Skeletal muscle cell (primary cell): Measurements from ENCODE around the gene ZFP57.
"Not testable (repeated sequence)": the region's sequence is repeated elsewhere in the genome, so short reads cannot be mapped to it uniquely, and the experiment has no call there.

Source experiments
- DNase-seq: peaks from one replicate; pipeline ENCODE4 v3.0.0-alpha.2; 2010; ENCODE audit warnings: low read depth
- H3K4me3 ChIP-seq: 2 replicates; pipeline ENCODE4 v1.5.1; 2011; ENCODE audit warnings: low read depth, mild to moderate bottlenecking, control low read depth, low read length, moderate library complexity

The ZFP57 gene

DNA sequence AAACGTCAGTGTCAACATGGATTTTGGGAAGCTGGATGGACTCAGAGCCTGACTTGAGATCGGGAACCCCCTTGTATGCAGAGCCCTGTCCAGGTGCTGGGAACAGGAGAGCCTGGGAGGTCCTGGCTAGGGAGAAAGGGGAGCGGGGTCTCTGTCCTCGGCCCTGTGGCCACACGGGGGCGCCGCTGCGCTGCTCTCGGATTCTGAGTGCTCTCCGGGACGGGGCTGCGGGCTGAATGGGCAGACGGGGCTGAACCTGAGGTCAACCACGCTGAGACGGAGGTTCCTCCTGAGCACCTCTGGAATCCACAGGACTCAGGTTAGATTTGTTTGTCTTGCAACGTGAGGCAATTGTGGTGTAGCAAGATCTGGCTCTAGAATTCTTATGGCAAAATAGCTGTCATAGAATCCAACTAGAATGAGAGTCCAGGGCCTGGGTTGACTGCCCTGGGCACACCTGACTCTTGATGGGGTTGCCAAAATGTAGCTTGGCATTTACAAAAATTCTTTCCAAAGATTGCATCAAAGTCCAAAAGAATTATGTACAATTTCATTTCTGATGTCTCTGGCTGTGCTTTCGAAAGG, 21.7 kb upstream of the ZFP57 start:
- DNase-seq, result no peak
- H3K4me3 ChIP-seq, result no peak overlapping the region

DNA sequence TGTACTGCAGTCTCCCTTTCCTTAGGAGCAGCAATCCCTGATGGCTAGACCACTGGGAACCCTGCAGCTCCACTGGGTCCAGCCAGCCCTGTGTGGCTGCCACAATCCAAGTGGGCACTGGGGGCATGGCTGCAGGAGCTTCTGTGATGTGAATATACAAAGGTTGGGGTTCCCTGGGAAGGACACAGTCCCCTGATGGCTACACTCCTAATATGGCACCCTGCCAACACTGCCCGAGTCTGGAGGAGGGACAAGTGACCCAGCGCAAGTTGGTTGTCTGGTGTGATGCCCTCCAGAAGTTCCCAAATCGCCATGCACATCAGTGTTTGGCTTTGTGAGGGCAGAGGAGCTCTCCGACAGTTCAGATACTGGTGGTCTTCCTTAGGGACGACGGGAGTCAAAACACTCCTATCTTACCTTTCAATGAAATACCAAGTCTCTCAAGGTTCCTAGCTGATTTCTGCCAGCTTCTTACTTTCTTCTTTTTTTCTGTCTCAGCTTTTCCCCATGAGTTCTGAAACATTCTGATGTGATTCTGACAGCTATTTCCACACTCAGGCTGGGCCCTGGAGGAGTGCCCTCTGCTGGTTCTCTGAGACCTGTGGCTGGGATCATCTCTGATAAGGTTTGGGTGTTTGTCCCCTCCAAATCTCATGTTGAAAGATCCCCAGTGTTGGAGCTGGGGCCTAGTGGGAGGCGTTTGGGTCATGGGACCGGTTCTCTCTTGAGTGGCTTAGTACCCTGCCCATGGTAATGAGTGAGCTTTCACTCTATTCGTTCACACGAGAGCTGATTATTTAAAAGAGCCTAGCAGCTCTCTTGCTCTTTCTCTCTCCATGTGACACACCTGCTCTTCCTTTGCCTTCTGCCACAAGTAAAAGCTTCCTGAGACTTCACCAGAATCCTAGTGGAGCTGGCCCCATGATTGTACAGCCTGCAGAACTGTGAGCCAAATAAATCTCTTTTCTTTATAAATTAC, 15.5 kb upstream of the ZFP57 start:
- DNase-seq, result no peak

DNA sequence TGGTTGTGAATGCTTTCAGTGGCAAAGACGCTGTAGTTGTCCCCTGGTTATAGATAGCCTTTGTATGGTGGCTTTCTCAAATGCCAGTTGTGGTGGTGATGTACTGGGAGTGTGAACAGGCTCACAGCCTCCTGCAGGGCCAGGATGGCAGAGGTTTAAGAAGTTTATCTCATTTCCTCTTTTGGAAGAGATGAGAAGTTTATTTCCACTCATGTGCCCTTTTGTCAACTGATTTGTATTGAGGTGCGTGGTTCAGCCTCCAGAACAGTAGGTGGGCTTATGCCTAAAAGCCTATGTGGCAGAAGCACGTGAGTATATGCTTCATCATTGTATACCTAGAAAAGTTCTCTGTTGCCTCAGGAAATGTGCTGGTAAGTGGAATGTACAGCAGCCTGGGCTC, 13.7 kb upstream of the ZFP57 start:
- DNase-seq, result no peak

More for the DNA sequence above, 15.5 kb upstream of the ZFP57 start:
- H3K4me3 ChIP-seq, result no peak overlapping the region

DNA sequence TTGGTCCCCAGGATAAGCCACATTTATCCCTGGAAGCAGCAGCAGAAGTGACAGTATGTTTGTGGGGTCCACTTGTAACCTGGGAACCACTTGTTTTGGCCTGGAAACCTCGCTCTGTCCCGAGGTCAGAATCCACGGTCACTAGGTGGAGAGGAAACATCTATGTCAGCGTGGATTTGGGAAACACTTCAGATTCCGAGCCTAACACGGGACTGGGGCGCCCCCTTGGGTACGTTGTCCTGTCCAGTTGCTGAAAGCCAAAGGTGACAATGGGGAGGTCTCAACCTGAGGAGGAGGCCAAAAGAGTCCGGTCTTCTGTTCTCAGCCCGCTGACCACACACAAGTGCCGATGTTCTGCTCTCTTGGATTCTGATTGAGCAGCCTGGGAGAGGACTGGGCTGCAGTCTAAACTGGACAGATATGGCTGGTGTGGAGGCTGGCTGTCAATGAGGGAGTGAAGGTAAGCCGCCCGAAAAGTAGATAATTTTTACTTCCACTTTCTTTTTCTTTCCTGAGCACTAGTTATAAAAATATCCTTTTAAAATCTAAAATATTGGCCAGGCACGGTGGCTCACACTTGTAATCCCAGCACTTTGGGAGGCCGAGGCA, 4.9 kb upstream of the ZFP57 start:
- DNase-seq, result no peak
- no peak overlapping the region for H3K4me3 ChIP-seq

More for the DNA sequence above, 13.7 kb upstream of the ZFP57 start:
- H3K4me3 ChIP-seq, result no peak overlapping the region

DNA sequence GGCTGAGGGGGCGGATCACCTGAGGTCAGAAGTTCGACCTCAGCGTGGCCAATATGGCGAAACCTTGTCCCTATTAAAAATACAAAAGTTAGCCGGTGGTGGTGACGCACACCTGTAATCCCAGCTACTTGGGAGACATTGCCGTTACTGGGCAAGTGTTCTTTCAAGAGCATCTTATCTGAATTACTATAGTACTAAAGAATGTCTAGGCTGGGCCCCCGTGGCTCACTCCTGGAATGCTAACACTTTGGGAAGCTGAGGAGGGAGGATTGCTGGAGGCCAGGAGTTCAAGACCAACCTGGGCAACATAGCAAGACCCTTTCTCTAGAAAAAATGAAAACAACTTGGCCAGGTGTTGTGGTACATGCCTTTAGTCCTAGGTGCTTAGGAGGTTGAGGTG, 859 bp upstream of the ZFP57 start:
- no peak for DNase-seq
- no peak overlapping the region for H3K4me3 ChIP-seq

DNA sequence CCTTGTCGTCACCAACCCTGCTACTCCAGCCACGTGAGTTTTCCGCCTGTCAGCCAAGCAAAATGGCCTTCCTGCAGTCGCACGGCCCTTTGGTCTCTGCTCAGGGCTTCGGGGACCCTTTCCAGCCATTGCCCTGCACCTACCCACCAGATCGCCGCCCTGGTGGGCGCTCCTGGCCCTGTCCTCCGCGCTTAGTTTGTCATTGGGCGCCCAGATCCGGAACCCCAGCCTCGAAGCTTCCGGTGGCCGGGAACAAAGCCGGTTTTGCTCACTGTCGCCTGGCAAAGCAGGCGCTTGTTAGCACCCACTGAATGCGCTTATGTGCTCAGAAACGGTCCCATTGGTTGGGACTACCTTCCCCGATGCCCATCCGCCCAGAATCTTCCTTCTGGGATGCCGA, 536 bp downstream of the ZFP57 start:
- DNase-seq, result no peak
- no peak overlapping the region for H3K4me3 ChIP-seq

DNA sequence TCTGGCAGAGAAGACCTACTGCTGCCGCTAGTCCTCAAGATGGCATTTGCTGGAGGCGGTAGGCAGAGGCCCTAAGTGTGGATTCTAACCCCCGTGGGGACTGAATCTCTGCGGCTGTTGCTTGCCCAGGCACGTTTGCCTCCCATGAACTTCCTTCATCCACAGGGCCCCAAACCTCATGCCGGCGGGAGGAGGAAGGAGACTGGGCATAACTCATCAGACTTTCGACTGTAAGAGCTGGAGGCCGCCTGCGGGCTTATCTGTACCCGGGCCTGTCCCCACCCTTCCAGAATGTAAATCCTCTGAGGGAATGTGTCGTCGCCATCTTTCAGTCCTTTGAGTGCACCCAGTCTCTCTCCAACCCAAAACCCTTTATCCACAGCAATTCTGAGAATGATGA, 990 bp downstream of the ZFP57 start:
- DNase-seq, result no peak
- no peak overlapping the region for H3K4me3 ChIP-seq

DNA sequence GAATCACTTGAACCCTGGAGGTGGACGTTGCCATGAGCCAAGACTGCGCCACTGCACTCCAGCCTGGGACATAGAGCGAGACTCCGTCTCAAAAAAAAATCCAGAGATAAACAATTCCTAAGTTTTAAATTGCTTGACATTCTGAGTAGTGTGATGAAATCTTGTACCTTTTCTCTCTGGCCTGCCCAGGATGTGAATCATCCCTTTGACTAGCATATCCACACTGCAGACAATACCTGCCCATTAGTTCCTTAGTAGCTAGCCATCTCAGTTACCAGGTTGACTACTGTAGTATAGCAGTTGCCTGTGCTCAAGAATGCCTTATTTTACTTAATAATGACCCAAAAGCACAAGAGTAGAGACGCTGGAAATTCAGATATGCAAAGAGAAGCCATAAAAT, 2.8 kb downstream of the ZFP57 start:
- DNase-seq, result no peak
- no peak overlapping the region for H3K4me3 ChIP-seq

DNA sequence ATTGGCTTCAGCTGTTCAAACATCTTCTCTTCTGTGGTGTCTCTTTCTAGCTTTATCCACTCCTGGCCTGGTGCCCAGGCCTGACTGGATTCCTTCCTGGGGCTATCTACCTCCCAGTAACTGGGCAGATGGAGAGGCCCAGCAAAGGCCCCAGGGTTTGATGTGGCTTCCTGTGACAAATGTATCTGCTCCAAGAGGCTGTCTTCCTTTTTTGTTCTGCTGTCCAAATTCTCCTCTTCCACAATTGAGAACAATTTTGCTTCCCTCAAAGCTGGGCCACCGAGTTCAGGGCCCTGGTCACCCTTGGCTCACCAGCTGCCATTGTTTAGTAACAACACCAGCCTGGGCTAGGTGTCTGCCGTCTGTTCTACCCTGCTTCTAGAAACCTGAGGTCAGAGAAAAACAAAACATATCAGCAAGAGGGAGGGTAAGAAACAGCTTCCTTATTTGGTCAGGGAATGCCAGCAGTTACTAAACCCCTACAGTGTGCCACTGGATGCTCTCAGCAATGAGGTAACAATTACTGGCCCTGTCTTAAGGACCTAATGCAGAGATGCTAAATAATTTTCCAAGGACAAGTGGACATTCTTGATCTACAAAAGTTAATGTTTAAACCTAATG, 3.9 kb downstream of the ZFP57 start:
- H3K4me3 ChIP-seq, result no peak overlapping the region
- no peak for DNase-seq

DNA sequence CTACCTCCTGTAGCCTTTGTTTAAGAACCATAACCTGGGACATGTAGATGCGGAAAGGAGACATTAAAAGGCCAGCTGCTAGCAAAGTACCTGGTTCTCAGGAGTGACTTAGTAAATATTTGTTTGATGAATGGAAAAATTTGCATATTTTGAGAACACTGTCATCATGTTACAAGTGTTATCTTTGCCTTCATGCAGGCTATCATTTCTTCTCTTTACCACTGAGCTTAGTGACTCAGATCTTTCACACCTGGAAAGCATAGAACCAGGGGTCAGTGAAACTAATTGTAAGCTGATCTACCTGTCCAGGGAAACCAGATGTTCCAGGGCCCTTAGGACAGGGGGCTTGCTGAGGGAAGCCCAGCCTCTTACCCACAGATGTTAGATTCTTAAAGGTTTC, 5.4 kb downstream of the ZFP57 start:
- no peak for DNase-seq
- no peak overlapping the region for H3K4me3 ChIP-seq

DNA sequence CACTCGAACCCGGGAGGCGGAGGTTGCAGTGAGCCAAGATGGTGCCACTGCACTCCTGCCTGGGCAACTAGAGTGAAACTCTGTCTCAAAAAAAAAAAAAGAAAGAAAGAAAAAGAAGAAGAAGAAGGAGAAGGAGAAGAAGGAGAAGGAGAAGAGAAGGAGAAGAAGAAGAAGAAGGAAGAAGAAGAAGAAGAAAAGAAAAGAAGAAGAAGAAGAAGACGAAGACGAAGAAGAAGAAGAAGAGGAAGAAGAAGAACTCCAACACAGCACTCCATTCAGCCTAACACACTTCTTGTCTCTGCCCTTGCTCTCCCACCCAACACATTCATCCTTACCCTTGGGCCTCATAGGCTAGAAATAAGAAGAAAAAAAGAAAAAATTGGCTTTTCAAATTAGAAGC, 6.9 kb downstream of the ZFP57 start:
- DNase-seq, result no peak
- no peak overlapping the region for H3K4me3 ChIP-seq

DNA sequence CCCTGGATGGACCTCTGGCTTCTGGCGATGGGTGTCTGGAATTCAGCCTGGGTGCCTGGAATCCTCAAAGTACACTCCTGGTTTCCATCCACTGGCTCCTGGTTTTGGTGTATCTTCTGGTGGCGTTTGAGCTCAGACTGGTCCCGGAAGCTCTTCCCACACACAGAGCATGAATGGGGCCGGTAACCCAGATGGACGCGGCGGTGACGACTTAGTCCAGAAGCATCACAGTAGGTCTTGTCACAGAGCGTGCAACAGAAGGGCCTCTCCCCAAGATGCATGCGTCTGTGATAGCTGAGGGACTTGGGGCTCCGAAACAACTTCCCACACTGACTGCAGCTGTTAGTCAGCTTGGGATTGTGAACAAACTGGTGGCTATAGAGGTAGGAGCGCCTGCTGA, 7.8 kb downstream of the ZFP57 start:
- DNase-seq, result no peak
- H3K4me3 ChIP-seq, result no peak overlapping the region

DNA sequence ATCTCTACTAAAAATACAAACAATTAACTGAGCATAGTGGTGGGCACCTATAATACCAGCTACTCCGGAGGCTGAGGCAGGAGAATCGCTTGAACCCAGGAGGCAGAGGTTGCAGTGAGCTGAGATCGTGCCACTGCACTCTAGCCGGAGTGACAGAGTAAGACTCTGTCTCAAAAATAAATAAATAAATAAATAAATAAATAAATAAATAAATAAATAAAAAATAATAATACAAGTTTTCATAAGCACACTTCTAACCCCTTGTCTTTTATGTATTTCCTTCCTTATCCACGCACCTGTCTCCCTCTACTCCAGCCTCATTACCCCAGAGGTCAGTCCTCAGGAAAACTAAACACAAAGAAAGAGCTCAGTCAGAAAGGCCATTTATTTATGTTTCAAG, 8.8 kb downstream of the ZFP57 start:
- not testable (repeated sequence) for H3K4me3 ChIP-seq, DNase-seq

DNA sequence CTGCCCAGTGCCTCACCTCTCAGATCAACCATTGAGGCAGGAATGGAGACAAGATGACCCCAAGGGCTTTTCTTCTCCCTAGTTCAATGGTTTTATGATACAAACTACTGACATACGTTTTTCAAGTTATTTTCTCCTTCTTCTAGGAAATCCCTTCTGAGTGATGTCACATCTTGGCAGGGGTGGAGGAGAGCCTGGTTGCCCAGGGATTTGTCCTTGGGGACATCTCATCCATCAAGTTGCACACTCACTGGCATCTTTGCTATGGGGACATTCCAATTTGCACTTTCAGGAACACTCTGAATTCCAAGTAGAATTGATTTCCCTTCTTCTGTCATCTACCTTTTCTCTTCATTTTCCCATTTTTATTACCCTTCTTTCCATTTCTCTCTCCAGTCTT, 9.9 kb downstream of the ZFP57 start:
- DNase-seq, result no peak
- no peak overlapping the region for H3K4me3 ChIP-seq

DNA sequence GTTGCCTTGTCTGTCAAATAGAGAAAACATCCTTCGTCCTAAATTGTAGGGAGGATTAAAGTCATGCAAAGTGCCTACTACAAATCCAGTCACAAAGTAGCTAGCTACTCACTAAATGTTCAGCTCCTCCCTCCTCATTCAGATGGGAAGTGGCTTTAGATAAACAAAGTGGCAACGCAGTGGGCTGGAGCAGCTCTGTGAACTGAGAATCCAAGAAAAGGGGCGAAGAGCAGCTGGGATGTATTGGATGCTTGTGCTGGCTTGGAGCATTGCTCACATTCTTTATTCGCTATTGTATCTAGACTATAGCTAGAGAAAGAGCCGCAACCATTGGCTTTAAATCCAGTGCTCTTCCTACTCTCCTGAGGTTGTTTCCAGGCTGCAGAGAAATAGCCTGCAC, 13.8 kb downstream of the ZFP57 start:
- no peak for DNase-seq

DNA sequence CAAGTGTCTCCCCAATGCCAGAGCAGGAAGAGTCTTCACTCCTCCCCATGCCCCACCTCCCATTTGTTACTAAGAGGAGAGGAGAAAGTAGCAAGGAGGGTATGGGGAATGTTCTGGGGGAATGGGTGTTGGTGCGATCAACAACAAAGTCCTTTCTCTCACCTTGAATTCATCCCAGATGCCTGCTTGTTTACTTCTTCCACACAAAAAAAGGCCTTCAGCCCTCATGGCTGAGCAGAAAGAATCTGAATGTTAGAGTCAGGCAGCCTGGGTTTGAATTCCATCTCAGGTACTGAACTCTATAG, 14.2 kb downstream of the ZFP57 start:
- no peak for DNase-seq
- H3K4me3 ChIP-seq, result no peak overlapping the region

More for the DNA sequence above, 13.8 kb downstream of the ZFP57 start:
- no peak overlapping the region for H3K4me3 ChIP-seq

DNA sequence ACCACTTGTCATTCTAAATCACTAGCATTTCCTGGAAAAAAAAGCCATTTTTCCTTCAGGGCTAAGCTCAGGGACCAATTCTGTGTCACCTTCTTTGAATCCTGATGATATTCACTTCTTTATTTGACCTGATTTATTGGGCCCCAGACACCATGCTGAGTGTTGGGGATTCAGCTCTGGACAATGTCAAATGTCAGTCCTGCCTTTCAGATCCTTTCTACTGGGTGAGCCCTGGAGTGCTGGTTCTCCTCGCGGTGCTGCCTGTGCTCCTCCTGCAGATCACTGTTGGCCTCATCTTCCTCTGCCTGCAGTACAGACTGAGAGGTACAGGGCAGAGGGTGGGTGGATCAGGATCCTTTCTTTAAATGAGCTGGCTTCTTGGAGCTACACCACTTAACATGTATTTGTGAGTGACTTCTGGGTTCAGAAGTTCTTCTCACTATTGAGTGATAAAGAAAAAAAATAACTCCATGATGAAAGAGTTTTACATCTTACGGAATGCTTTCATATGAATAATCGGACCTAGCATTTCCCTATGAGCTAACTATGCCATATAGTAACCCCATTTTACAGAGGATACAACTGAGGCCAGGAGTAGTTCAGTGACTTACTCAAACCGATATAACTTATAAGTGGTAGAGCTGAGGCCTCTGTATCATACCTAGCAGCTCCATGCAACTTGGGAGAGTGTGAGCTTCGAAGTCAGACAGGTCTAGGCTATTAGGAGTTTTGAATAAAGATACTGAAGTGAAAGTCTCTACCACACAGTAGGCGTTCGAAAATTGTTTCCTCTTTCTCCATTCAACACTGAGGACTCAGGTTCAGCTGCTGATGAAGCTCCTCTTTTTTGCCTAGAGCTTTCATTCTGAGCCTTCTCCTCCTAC, 14.8 kb downstream of the ZFP57 start:
- DNase-seq, result no peak
- H3K4me3 ChIP-seq, result no peak overlapping the region

DNA sequence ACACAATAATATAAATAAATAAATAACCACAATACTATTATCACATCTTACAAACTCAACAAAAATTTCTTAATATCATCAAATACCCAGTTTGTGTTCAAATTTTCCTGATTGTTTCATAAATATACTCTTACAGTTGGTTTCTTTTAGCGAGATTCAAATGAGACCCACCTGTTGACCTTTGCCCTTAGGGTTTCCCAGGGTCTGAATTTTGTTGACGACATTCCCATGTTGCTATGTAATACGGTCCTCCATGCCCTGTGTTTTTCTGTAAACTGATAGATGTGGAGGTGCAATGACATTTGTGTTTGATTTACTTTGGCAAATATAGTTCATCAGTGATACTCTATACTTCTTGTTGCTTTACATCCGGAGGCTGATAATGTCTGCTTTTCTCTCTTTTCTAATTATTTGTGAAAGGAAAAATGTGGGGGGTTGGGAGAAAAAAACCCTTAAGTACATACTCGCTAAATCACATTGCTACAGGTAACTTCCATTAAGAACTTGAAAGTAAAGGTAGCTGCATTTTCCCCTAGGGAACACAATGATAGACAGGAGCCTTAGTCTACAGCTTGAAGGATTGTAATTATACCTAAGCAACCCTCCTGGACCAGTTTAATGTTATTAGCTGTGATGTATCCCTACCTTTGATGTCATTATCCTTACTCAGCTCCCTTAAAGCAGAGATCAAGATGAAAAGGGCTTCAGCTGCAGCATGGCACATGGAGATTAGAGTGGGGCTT, 17.5 kb downstream of the ZFP57 start:
- no peak for DNase-seq
- no peak overlapping the region for H3K4me3 ChIP-seq
